Pons (tissue), 1 donor: Measurements from ENCODE around the gene ITFG1.
A peak's percentile ranks its signal among the peaks of the same experiment; 100 is the strongest.

Experiments
- DNase-seq: peaks from one replicate; pipeline ENCODE4 v3.0.0-alpha.2; 2016; ENCODE audit warnings: low spot score

The ITFG1 gene

GRCh38 chr16:47460711-47461597 is at the start of gene ITFG1, which contains the start of gene PHKB:
Gene ITFG1, minus strand, starts transcription at chr16:47461063. Its CDS starts 18 bp downstream, at chr16:47461045.
Gene PHKB, plus strand, starts transcription at chr16:47461331. Its CDS starts 20 bp downstream, at chr16:47461351.
- DNase-seq = peak; percentile 82

DNA sequence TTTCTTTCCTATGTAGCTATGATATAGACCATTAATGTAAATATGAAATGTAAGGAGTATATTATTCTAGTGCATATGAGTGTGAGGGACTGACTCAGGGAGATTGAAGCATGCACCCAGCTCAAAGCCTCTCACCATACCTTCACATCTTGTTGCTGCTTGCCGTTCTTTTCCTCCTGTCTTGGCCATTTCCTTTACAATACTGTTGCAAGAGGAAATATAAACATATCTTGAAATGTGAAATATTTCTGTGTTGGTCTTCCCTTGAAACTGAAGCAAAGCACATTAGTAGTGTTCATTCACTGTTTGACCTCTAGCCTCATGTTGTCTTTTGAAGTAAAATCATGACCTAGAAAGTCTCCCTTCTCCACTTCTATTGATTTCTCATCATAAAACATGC is 46.8 kb upstream of the ITFG1 start:
- DNase-seq = no peak

- no peak for DNase-seq
These were observed 45.9 kb upstream of the ITFG1 start for GRCh38 chr16:47506800-47507199.

GRCh38 chr16:47504599-47504998 is 43.7 kb upstream of the ITFG1 start:
- DNase-seq = no peak

DNA sequence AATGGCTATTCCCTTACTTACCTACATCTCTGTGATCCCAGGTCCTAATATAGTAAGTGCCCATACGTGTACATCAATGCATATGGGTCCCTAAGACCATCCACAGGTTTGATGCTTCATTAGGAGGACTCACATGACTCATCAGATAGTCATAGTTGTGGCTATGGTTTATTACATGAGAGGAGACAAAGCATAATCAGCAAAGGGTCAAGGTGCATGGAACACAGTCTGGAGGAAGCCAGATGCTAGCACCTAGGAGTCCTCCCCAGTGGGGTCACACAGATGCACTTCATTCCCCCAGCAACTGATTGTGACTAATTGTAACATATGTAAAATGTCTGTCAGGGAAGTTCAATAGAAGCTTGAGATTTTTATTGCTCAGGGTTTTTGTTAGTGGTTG is 43.1 kb upstream of the ITFG1 start:
- DNase-seq = no peak

DNA sequence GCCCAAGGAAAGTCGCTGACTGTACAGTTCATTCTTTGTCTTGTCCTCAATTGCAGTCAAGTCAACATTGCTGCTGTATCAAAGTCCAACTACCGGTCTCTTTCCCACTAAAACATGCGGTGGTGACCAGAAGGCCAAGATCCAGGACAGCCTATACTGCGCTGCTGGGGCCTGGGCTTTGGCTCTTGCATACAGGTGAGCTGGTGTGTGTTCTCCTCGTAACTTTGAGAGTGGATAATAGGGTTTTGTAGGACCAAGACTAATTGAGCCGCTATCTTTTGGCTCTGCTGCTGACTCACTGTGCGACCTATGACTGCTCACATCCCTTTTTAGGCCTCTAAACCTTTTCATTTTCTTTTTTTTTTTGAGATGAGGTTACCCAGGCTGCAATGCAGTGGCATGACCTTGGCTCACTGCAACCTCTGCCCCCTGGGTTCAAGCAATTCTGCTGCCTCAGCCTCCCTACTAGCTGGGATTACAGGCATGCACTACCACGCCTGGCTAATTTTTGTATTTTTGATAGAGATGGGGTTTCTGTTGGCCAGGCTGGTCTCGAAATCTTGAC is 38.9 kb upstream of the ITFG1 start:
- no peak for DNase-seq

DNA sequence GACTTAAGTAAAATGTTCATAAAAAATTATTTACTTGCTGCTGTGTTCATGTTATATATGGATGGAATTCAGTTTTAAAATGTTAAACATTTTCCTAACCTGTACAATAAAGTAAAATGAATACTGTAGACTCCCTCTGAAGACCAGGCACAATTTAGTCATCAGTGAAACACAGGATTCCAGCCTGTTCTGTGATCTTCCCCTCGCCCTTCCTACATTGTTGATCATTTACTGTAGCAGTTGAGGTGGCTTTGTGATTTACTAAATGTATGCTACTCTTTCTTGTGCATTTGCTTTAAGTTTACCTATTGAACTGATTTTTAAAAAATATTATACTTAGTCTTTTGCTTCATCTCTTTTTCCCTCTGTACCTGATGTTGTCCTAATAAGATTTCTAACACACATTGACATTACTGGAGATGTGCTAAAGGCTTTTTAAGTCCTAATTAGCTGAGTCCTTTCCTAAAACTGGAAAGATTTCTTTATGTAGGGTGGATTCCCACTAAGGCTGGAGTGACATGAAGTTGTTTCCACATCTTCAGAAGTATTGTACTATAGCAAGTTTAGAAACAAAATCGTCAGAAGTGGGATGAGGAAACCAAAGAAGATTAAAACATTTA is 38.3 kb upstream of the ITFG1 start:
- DNase-seq = no peak

DNA sequence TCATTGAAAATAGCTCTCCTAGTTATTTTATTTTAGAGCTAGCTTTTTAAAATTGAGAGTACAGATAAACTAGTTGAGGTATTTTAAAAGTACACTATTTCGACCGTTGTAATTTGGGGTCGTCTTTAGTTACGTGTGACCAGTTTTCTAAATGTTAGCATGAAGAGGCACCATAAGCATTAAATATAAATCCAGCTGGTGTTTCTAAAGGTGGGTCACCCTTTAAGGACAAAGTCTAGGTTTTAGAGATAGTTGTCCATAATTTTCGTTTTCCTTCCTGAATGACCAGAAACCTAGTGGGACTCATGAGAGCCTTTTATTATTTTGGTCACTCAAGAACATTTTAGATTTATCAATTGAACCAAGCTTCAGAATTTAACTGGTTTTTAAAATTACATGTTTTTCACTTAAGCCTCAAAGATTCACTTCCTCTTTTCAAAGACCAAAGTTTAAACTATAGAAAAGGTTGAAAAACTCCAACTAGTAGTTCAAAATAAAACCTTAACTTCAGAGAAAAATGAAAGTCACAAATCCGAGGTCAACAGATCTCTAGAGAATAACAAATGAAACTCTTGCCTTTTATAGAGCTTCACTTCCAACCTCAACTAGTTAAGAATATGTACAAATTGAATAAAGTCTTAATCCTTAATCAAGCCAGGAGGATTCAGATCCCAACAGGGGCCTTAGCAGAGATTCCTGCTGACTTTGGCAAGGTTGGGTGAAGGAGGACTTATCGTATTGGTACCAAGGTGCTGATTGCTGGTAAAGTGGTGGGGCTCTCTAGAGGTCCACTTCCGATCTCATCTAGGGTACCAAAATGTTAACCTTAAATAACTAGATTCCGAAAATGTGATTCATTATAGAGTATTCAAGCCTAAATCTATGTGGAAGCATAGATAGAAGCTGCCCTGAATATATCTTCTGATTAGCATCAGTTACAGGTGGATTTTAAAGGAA is 32.8 kb upstream of the ITFG1 start:
- peak; percentile 15 for DNase-seq

DNA sequence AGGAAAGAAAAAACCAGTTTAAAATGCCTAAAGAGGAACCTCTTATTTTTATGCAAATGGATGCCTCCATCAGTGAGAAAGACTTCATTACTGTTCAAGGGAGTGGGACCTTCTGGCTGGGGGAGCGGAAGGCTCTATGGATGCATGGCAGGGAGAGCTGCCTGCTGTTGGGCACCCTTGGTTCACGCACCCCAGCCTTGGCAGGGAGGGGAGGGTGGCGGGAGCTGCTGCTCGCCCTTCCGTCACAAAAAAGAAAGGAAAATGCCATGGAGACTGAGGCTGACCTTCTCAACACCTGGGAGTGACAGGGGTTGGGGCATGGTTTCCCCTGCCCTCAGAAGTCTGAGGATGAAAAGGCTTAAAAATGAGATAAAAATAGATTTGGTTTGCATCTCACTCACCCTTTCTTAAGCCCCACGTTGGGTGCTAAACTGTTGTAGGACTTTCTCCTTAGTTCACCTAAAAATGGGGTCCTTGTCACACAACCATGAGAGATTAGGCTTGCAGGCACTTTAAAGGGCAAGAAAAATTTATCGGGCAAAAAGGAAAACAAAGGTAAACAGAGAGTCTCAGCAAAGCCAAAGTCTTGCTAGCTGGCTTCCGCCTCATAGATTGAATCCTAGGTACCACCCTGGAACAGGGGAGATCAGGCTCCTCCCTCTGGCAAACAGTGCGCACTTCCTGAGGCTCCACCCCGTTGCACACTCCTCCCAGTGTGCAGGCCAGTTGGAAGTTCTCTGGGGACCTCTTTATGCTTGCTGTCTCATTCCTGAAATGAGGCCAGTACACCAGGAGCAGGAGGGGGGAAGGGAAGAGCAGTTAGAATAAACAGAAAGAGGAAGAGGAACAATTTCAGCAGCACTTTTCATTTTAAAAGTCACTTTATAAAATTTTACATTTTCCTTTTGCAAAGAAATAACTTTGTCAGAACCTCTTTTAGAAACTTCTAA is 31.8 kb upstream of the ITFG1 start:
- peak; percentile 77 for DNase-seq

DNA sequence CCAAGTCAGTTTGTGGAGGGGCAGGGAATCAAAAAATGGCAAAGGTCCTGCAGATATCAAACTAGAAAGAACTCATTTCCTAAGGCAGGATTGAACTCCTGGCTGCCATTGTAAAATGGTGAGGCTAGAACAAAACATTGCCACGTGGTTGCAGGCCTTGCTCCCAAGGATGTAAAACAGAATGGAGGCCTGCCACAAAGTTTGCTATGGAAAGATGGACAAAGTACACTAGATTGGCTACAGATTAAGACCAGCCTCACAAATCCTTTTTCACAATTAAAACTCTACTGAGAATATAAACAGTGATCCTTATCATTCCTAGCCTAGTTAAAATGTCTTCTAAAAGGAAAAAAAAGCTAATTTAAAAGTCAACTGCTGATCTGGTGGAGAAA is 31.2 kb upstream of the ITFG1 start:
- no peak for DNase-seq

- DNase-seq = no peak
These were observed 29.6 kb upstream of the ITFG1 start for GRCh38 chr16:47490471-47490870.

DNA sequence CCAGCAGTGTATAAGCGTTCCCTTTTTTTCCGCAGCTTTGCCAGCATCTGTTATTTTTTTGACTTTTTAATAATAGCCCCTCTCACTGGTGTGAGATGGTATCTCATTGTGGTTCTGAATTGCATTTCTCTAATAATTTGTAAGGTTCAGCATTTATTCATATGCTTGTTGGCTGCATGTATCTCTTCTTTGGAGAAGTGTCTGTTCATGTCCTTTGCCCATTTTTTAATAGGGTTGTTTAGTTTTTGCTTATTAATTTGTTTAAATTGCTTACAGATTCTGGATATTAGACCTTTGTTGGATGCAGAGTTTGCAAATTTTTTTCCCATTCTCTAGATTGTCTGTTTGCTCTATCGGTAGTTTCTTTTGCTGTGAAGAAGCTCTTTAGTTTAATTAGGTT is 27.2 kb upstream of the ITFG1 start:
- DNase-seq = no peak

GRCh38 chr16:47486856-47487255 is 26.0 kb upstream of the ITFG1 start:
- DNase-seq = no peak

DNA sequence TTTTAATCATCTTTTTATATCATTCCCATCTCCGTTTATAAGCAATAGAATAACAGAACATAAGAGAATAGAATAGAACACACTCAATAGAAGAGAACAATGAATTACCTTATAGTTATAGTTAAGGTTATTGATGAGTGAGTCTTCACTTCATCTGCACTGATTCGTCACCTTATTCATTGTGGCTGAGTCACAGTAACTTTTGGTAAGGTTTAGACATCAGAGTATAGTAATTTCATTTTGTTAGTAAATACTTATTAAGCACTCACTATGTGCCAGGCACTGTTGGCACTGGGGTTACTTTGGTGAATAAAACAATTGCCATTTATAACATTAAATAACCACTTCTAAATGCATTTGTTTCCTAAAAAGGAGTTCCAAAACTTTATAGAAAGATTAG is 22.8 kb upstream of the ITFG1 start:
- DNase-seq = no peak

GRCh38 chr16:47481698-47482374 is 21.0 kb upstream of the ITFG1 start:
- DNase-seq = no peak

GRCh38 chr16:47480410-47480809 is 19.5 kb upstream of the ITFG1 start:
- DNase-seq = no peak

DNA sequence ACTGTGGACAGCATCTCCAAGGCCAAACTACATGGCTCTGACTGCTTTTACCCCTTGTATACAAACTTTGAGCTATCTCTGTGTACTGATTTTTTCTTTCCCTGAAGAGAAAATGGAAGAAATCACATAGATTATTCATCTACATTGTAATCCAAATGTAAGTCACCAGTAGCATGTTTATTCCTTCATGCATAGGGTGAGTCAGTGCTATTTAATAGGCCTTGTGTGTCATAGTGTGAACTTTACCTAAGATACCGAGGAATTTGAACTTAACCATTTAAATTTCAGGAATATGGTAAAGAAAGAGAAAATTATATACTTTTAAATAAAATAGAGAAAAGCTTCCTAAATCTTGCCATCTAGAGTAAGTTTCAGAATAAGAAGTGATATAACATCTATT is 16.8 kb upstream of the ITFG1 start:
- DNase-seq = no peak

- no peak for DNase-seq
These were observed 15.9 kb upstream of the ITFG1 start for GRCh38 chr16:47476654-47477345.

- peak; percentile 20 for DNase-seq
These were observed 14.9 kb upstream of the ITFG1 start for GRCh38 chr16:47475786-47476185.

GRCh38 chr16:47473792-47474191 is 12.9 kb upstream of the ITFG1 start:
- DNase-seq = no peak
